Fibroblast of lung (primary cell): ENCODE data around the gene TCF7L1. TPM values are rescaled to one million over a fixed set of nuclear protein-coding genes. Genes with fewer than 3 reads are reported as not detected.

Experiments used
- DNase-seq, 2 donors: peaks; one replicate each; pipeline versions ENCODE4 v3.0.0 to v3.0.0-alpha.2; 2010; ENCODE audit warnings: low read depth in 2 of 2
- H2AFZ ChIP-seq: 2 replicates; pipeline ENCODE4 v1.5.1; 2012; ENCODE audit warnings: low read length, control low read depth, inconsistent platforms
- H3K27ac ChIP-seq: 2 replicates; pipeline ENCODE4 v1.5.1; 2011; ENCODE audit warnings: low read length, control low read depth; ENCODE audit not compliant: insufficient read depth
- H3K27me3 ChIP-seq: 2 replicates; pipeline ENCODE4 v1.5.1; 2011; ENCODE audit warnings: mild to moderate bottlenecking, low read length; ENCODE audit not compliant: control insufficient read depth, insufficient read depth
- H3K36me3 ChIP-seq: 2 replicates; pipeline ENCODE4 v1.5.1; 2011; ENCODE audit warnings: low read length; ENCODE audit not compliant: control insufficient read depth, insufficient read depth
- H3K4me1 ChIP-seq: 2 replicates; pipeline ENCODE4 v1.5.1; 2011; ENCODE audit warnings: low read length; ENCODE audit not compliant: control insufficient read depth, insufficient read depth; ENCODE audit errors: extremely low read depth
- H3K4me2 ChIP-seq: 2 replicates; pipeline ENCODE4 v1.5.1; 2011; ENCODE audit warnings: low read length, control low read depth; ENCODE audit not compliant: insufficient read depth; ENCODE audit errors: extremely low read depth
- H3K4me3 ChIP-seq, 4 experiments: fragments of 200-600 bp in 1 of 4; sonication (generic) in 1 of 4; replicated peaks in 1 of 4; 2 replicates each; pipeline ENCODE4 v1.5.1; 2011 to 2016; ENCODE audit warnings: low read length in 4 of 4, low read depth in 3 of 4, mild to moderate bottlenecking in 3 of 4, control low read depth in 2 of 4, inconsistent platforms in 1 of 4, mixed read lengths in 1 of 4; ENCODE audit not compliant: insufficient read depth in 1 of 4; ENCODE audit errors: control extremely low read depth in 1 of 4
- H3K79me2 ChIP-seq: 2 replicates; pipeline ENCODE4 v1.5.1; 2012; ENCODE audit warnings: mild to moderate bottlenecking, low read length, inconsistent platforms; ENCODE audit not compliant: control insufficient read depth, insufficient read depth
- H3K9ac ChIP-seq: 2 replicates; pipeline ENCODE4 v1.5.1; 2011; ENCODE audit warnings: mild to moderate bottlenecking, low read length, control low read depth; ENCODE audit not compliant: insufficient read depth
- H3K9me3 ChIP-seq: 2 replicates; pipeline ENCODE4 v1.5.1; 2012; ENCODE audit warnings: low read depth, low read length; ENCODE audit not compliant: control insufficient read depth, insufficient read depth
- H4K20me1 ChIP-seq: 2 replicates; pipeline ENCODE4 v1.5.1; 2011; ENCODE audit warnings: low read length; ENCODE audit not compliant: control insufficient read depth, insufficient read depth; ENCODE audit errors: extremely low read depth
- EZH2 ChIP-seq: IDR thresholded peaks from 2 replicates; pipeline ENCODE4 v1.5.1; 2012; ENCODE audit warnings: low read length, control low read depth, mild to moderate bottlenecking; ENCODE audit errors: missing control alignments
- polyA plus RNA-seq, 2 donors: library from polyadenylated mRNA; depleted of rRNA in 1 of 2; stranded (reverse) in 1 of 2; unstranded in 1 of 2; fragments of >200 nt; gene quantifications; 2 replicates each; pipeline ENCODE4 v1.2.1, GENCODE V29; 2011 to 2012; ENCODE audit warnings: missing spikeins in 1 of 2
- total RNA-seq: library from RNA; depleted of rRNA; stranded (reverse); fragments of >200 nt; gene quantifications from 2 replicates; pipeline ENCODE4 v1.2.1, GENCODE V29; 2014
- TF ChIP-seq, protein P1 (sequence below), 2 donors: IDR thresholded peaks in 1 of 2; conservative IDR thresholded peaks in 1 of 2; 1 replicate in 1 of 2; 2 replicates in 1 of 2; pipeline ENCODE4 v1.5.1; 2011 to 2012; ENCODE audit warnings: low read length in 2 of 2, control low read depth in 1 of 2, inconsistent platforms in 1 of 2, low read depth in 1 of 2, mild to moderate bottlenecking in 1 of 2

Gene TCF7L1
- total and polyA plus RNA-seq, 2 donors (not counting 1 experiment from before 2014, with no cell fraction given), result 0.83 to 1.5 TPM

DNA sequence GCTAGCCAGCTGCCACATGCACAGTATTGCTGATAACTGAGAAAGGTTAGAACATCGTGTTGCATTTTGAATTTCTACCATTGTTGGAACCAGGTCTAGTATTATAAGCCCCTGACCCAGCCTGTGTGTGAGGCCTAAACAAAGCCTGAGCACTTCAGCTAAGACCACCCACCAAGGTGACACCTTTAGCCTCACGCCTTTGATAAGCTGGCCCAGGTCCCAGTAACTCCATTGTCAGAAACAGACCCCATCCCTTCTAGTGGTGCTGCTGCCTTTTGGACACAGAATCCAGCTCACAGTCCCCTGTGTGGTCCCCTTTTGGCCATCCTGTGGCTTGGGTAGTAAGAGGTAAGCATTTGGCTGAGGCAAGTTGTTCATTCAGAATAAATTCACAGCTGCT, 223.0 kb downstream of the TCF7L1 start:
- H3K4me2 ChIP-seq, result no peak overlapping the region
- H3K36me3 ChIP-seq, result peaks cover 5% of the 10 kb centered on the region
- no peaks in the 10 kb centered on the region for H3K27me3 ChIP-seq
- H3K4me3 ChIP-seq, result no peak overlapping the region
- H3K4me1 ChIP-seq, result peaks cover 4% of the 10 kb centered on the region
- H3K27ac ChIP-seq, result no peak overlapping the region
- no peak overlapping the region for H2AFZ ChIP-seq
- H3K9ac ChIP-seq, result no peak overlapping the region
- TF ChIP-seq, protein P1, sequence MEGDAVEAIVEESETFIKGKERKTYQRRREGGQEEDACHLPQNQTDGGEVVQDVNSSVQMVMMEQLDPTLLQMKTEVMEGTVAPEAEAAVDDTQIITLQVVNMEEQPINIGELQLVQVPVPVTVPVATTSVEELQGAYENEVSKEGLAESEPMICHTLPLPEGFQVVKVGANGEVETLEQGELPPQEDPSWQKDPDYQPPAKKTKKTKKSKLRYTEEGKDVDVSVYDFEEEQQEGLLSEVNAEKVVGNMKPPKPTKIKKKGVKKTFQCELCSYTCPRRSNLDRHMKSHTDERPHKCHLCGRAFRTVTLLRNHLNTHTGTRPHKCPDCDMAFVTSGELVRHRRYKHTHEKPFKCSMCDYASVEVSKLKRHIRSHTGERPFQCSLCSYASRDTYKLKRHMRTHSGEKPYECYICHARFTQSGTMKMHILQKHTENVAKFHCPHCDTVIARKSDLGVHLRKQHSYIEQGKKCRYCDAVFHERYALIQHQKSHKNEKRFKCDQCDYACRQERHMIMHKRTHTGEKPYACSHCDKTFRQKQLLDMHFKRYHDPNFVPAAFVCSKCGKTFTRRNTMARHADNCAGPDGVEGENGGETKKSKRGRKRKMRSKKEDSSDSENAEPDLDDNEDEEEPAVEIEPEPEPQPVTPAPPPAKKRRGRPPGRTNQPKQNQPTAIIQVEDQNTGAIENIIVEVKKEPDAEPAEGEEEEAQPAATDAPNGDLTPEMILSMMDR (conservative IDR thresholded peaks at IDR 0.05 in 1 of 2, IDR thresholded peaks at IDR 0.05 in 1 of 2; ENCODE audit: low read depth in 1 of 2, low read length in 2 of 2), result no peak
- TF ChIP-seq EZH2, result no peak
- DNase-seq, result no peak
- no peaks in the 10 kb centered on the region for H3K9me3 ChIP-seq
- peaks cover 25% of the 10 kb centered on the region for H3K79me2 ChIP-seq
- H4K20me1 ChIP-seq, result no peaks in the 10 kb centered on the region

DNA sequence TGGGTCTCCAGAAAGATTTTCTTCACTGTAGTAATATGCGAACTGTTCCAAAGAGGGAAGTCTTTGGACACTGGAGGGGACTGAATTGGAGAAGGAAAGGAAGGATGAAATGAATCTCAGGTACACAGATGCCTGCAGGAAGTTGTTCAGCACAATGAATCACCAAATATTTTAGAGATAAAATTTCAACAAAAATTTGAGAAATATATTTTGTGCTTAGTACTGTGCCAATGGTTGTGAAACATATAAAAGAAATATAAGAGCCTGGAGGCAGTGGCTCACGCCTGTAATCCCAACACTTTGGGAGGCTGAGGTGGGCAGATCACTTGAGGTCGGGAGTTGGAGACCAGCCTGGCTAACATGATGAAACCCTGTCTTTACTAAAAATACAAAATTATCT, 224.5 kb downstream of the TCF7L1 start:
- H4K20me1 ChIP-seq, result no peaks in the 10 kb centered on the region
- H3K4me3 ChIP-seq, result no peak overlapping the region
- H2AFZ ChIP-seq, result no peak overlapping the region
- H3K9ac ChIP-seq, result no peak overlapping the region
- peaks cover 7% of the 10 kb centered on the region for H3K36me3 ChIP-seq
- no peak overlapping the region for H3K27ac ChIP-seq
- TF ChIP-seq, protein P1 (conservative IDR thresholded peaks at IDR 0.05 in 1 of 2, IDR thresholded peaks at IDR 0.05 in 1 of 2; ENCODE audit: low read depth in 1 of 2, low read length in 2 of 2), result no peak
- TF ChIP-seq EZH2, result no peak
- H3K4me2 ChIP-seq, result no peak overlapping the region
- peaks cover 22% of the 10 kb centered on the region for H3K79me2 ChIP-seq
- H3K27me3 ChIP-seq, result no peaks in the 10 kb centered on the region
- DNase-seq, result no peak
- H3K9me3 ChIP-seq, result no peaks in the 10 kb centered on the region
- H3K4me1 ChIP-seq, result peaks cover 4% of the 10 kb centered on the region

Other genes starting within 250 kb of the TCF7L1 start
- 8,130 and 10,208 TPM in 2 replicates for gene TMSB10, start 227.7 kb upstream of the TCF7L1 start, total RNA-seq
- 7,414 and 10,645 TPM in 2 replicates for gene TMSB10, start 227.7 kb upstream of the TCF7L1 start, polyA plus RNA-seq
- 29.3 and 61.8 TPM in 2 replicates for gene KCMF1, start 162.2 kb upstream of the TCF7L1 start, total RNA-seq
- gene KCMF1, start 162.2 kb upstream of the TCF7L1 start, polyA plus RNA-seq, result 104 and 120 TPM in 2 replicates
- gene TGOLN2, start 194.6 kb downstream of the TCF7L1 start, total RNA-seq, result 80.4 and 112 TPM in 2 replicates
- gene TGOLN2, start 194.6 kb downstream of the TCF7L1 start, polyA plus RNA-seq, result 128 and 130 TPM in 2 replicates
- 61.6 and 87.0 TPM in 2 replicates for gene RETSAT, start 221.1 kb downstream of the TCF7L1 start, total RNA-seq
- 38.6 and 39.3 TPM in 2 replicates for gene RETSAT, start 221.1 kb downstream of the TCF7L1 start, polyA plus RNA-seq
- gene ELMOD3, start 221.4 kb downstream of the TCF7L1 start, total RNA-seq, result 20.3 and 27.9 TPM in 2 replicates
- 11.8 and 13.0 TPM in 2 replicates for gene ELMOD3, start 221.4 kb downstream of the TCF7L1 start, polyA plus RNA-seq